H1 (cell line): ENCODE measurements around the gene MAST2. TPM values are rescaled to one million over a fixed set of nuclear protein-coding genes. Genes with fewer than 3 reads are reported as not detected.
A peak's percentile ranks its signal among the peaks of the same experiment; 100 is the strongest.

ENCODE experiments used
- CTCF ChIA-PET: fragments of 300-600 bp; sonication (Branson Sonifier 250); formaldehyde crosslinking; loops from one replicate; lab custom pipeline; 2021; ENCODE audit not compliant: partially characterized antibody; lab: Charles Lee
- POLR2A ChIA-PET: fragments of 300-600 bp; sonication (Branson Sonifier 250); formaldehyde crosslinking; loops from one replicate; lab custom pipeline; 2021; ENCODE audit warnings: inconsistent platforms; ENCODE audit not compliant: partially characterized antibody; lab: Charles Lee
- DNase-seq, 2 experiments: peaks; one replicate each; pipeline versions ENCODE4 v3.0.0 to v3.0.0-alpha.2; 2010 to 2022; ENCODE audit warnings: low spot score in 2 of 2, low read depth in 1 of 2, mixed read lengths in 1 of 2
- FAIRE-seq: peaks from 2 replicates; lab custom pipeline; 2011; peaks lifted over from hg19 to GRCh38; lab: Jason Lieb, UNC
- H2AFZ ChIP-seq: 2 replicates; pipeline ENCODE4 v1.8.1; 2012; ENCODE audit warnings: low read length, inconsistent platforms
- H2AK5ac ChIP-seq: 2 replicates; pipeline ENCODE4 v1.6.1; 2013; ENCODE audit warnings: low read depth, low read length
- H2BK120ac ChIP-seq: replicated peaks from 2 replicates; pipeline ENCODE3; 2013; ENCODE audit warnings: low read depth, low read length, inconsistent platforms
- H2BK12ac ChIP-seq: 2 replicates; pipeline ENCODE4 v1.6.1; 2013; ENCODE audit warnings: low read depth, low read length
- H2BK15ac ChIP-seq: 2 replicates; pipeline ENCODE4 v1.6.1; 2013; ENCODE audit warnings: low read length
- H2BK20ac ChIP-seq: 2 replicates; pipeline ENCODE4 v1.6.1; 2013; ENCODE audit warnings: low read length
- H2BK5ac ChIP-seq: 2 replicates; pipeline ENCODE4 v1.6.1; 2013; ENCODE audit warnings: low read depth, low read length
- H3K14ac ChIP-seq: 2 replicates; pipeline ENCODE4 v1.6.1; 2013; ENCODE audit warnings: inconsistent platforms; ENCODE audit not compliant: insufficient read length
- H3K18ac ChIP-seq: 2 replicates; pipeline ENCODE4 v1.6.1; 2013; ENCODE audit warnings: low read length; ENCODE audit errors: extremely low read depth
- H3K23ac ChIP-seq: 2 replicates; pipeline ENCODE4 v1.6.1; 2013; ENCODE audit warnings: inconsistent platforms; ENCODE audit not compliant: insufficient read length
- H3K23me2 ChIP-seq: 2 replicates; pipeline ENCODE4 v1.6.1; 2013; ENCODE audit warnings: low read depth, low read length
- H3K27ac ChIP-seq: 2 replicates; pipeline ENCODE4 v1.6.1; 2011; ENCODE audit warnings: low read depth, low read length, inconsistent platforms
- H3K27me3 ChIP-seq, 4 experiments: replicated peaks in 1 of 4; 1 replicate in 1 of 4; 2 replicates in 3 of 4; pipeline versions ENCODE4 v1.6.1 to v1.8.1; 2011 to 2013; ENCODE audit warnings: low read length in 3 of 4, mild to moderate bottlenecking in 3 of 4, inconsistent platforms in 2 of 4, mixed read lengths in 2 of 4, moderate library complexity in 1 of 4; ENCODE audit not compliant: control insufficient read depth in 3 of 4, insufficient read depth in 3 of 4; ENCODE audit errors: extremely low read depth in 1 of 4
- H3K36me3 ChIP-seq, 4 experiments: 2 replicates each; pipeline versions ENCODE4 v1.6.1 to v1.8.1; 2011 to 2013; ENCODE audit warnings: mild to moderate bottlenecking in 4 of 4, low read length in 3 of 4, moderate library complexity in 2 of 4, control low read depth in 1 of 4, inconsistent platforms in 1 of 4; ENCODE audit not compliant: insufficient read depth in 4 of 4, control insufficient read depth in 2 of 4
- H3K4ac ChIP-seq: replicated peaks from 2 replicates; pipeline ENCODE3; 2013; ENCODE audit warnings: low read length, low read depth, mixed read lengths, inconsistent platforms; ENCODE audit not compliant: insufficient read length
- H3K4me1 ChIP-seq, 4 experiments: replicated peaks in 1 of 4; 1 replicate in 1 of 4; 2 replicates in 3 of 4; pipeline versions ENCODE4 v1.6.1 to v1.8.1; 2011 to 2013; ENCODE audit warnings: low read length in 3 of 4, inconsistent platforms in 2 of 4, mixed read lengths in 1 of 4; ENCODE audit not compliant: insufficient read depth in 4 of 4, control insufficient read depth in 3 of 4
- H3K4me2 ChIP-seq, 2 experiments: 2 replicates each; pipeline versions ENCODE4 v1.6.1 to v1.8.1; 2011 to 2013; ENCODE audit warnings: low read depth in 2 of 2, low read length in 2 of 2, control low read depth in 1 of 2, inconsistent platforms in 1 of 2, mild to moderate bottlenecking in 1 of 2; ENCODE audit not compliant: insufficient read depth in 1 of 2
- H3K4me3 ChIP-seq, 4 experiments: fragments of 200-600, 300-600 bp in 1 of 4; sonication (generic), shearing (Covaris generic), sonication (Bioruptor Twin) in 1 of 4; 2 replicates each; pipeline versions ENCODE4 v1.5.1 to v1.8.1; 2011 to 2016; ENCODE audit warnings: low read length in 4 of 4, low read depth in 3 of 4, control low read depth in 2 of 4, inconsistent platforms in 2 of 4, mild to moderate bottlenecking in 2 of 4, mixed read lengths in 1 of 4, moderate library complexity in 1 of 4; ENCODE audit not compliant: insufficient read depth in 2 of 4; ENCODE audit errors: extremely low read depth in 1 of 4
- H3K56ac ChIP-seq: replicated peaks from 2 replicates; pipeline ENCODE3; 2013; ENCODE audit warnings: low read depth, mild to moderate bottlenecking, mixed read lengths, low read length, inconsistent platforms; ENCODE audit not compliant: insufficient read length
- H3K79me1 ChIP-seq: 2 replicates; pipeline ENCODE4 v1.6.1; 2013; ENCODE audit warnings: low read depth, low read length, control low read depth
- H3K79me2 ChIP-seq, 2 experiments: 2 replicates each; pipeline versions ENCODE4 v1.6.1 to v1.8.1; 2012 to 2013; ENCODE audit warnings: low read length in 2 of 2, mild to moderate bottlenecking in 2 of 2, inconsistent platforms in 1 of 2; ENCODE audit not compliant: insufficient read depth in 2 of 2, control insufficient read depth in 1 of 2
- H3K9ac ChIP-seq, 4 experiments: replicated peaks in 1 of 4; 1 replicate in 1 of 4; 2 replicates in 3 of 4; pipeline versions ENCODE4 v1.6.1 to v1.8.1; 2011 to 2013; ENCODE audit warnings: low read depth in 3 of 4, low read length in 3 of 4, control low read depth in 2 of 4, mild to moderate bottlenecking in 2 of 4, moderate library complexity in 2 of 4, inconsistent platforms in 1 of 4; ENCODE audit errors: extremely low read depth in 1 of 4
- H3K9me3 ChIP-seq, 2 experiments: 2 replicates each; pipeline versions ENCODE4 v1.6.1 to v1.8.1; 2012 to 2013; ENCODE audit warnings: mild to moderate bottlenecking in 2 of 2, moderate library complexity in 2 of 2, control low read depth in 1 of 2, inconsistent platforms in 1 of 2, low read depth in 1 of 2, low read length in 1 of 2, mixed read lengths in 1 of 2; ENCODE audit not compliant: insufficient read depth in 2 of 2
- H4K20me1 ChIP-seq, 2 experiments: replicated peaks in 1 of 2; 2 replicates each; pipeline versions ENCODE3 to v1.8.1; 2011 to 2013; ENCODE audit warnings: inconsistent platforms in 2 of 2, low read length in 2 of 2, mild to moderate bottlenecking in 1 of 2; ENCODE audit not compliant: insufficient read depth in 2 of 2, control insufficient read depth in 1 of 2
- H4K5ac ChIP-seq: 2 replicates; pipeline ENCODE4 v1.6.1; 2013; ENCODE audit warnings: low read length, low read depth, mixed read lengths, inconsistent platforms; ENCODE audit not compliant: insufficient read length
- H4K8ac ChIP-seq: 2 replicates; pipeline ENCODE4 v1.8.0; 2013; ENCODE audit warnings: mild to moderate bottlenecking, moderate library complexity, low read length, inconsistent platforms; ENCODE audit not compliant: insufficient read depth; ENCODE audit errors: extremely low read depth
- H4K91ac ChIP-seq: replicated peaks from 2 replicates; pipeline ENCODE3; 2013; ENCODE audit warnings: low read length, mixed read lengths, inconsistent platforms; ENCODE audit not compliant: insufficient read length
- BACH1 ChIP-seq: IDR thresholded peaks from 2 replicates; pipeline ENCODE4 v1.6.1; 2012; ENCODE audit warnings: low read length, improper control_type of control experiment
- EP300 ChIP-seq, 2 experiments: IDR thresholded peaks; 1 replicate in 1 of 2; 2 replicates in 1 of 2; pipeline ENCODE4 v1.6.1; 2011 to 2012; ENCODE audit warnings: low read depth in 2 of 2, low read length in 2 of 2, mild to moderate bottlenecking in 2 of 2, borderline replicate concordance in 1 of 2, inconsistent platforms in 1 of 2, moderate library complexity in 1 of 2
- EZH2 ChIP-seq: fragments of 200-600 bp; sonication (generic); IDR thresholded peaks from 2 replicates; pipeline ENCODE4 v1.7.1; 2012; ENCODE audit warnings: low read depth, mild to moderate bottlenecking, moderate library complexity, low read length, inconsistent platforms; ENCODE audit not compliant: severe bottlenecking
- HDAC2 ChIP-seq, 2 experiments: fragments of 300-600 bp in 1 of 2; sonication (generic) in 1 of 2; IDR thresholded peaks; 2 replicates each; pipeline ENCODE4 v1.6.1; 2011 to 2012; ENCODE audit warnings: low read depth in 2 of 2, low read length in 2 of 2, mild to moderate bottlenecking in 2 of 2, moderate library complexity in 2 of 2, borderline replicate concordance in 1 of 2, inconsistent platforms in 1 of 2
- JUN ChIP-seq: IDR thresholded peaks from 2 replicates; pipeline ENCODE4 v1.6.1; 2011; ENCODE audit warnings: low read depth, mild to moderate bottlenecking, improper control_type of control experiment, low read length
- POLR2AphosphoS5 ChIP-seq: IDR thresholded peaks from 2 replicates; pipeline ENCODE4 v1.6.1; 2011; ENCODE audit warnings: low read depth, low read length
- POU5F1 ChIP-seq: IDR thresholded peaks from 2 replicates; pipeline ENCODE4 v1.6.1; 2011; ENCODE audit warnings: low read depth, mild to moderate bottlenecking, low read length, moderate library complexity
- RAD21 ChIP-seq, 2 experiments: IDR thresholded peaks in 1 of 2; conservative IDR thresholded peaks in 1 of 2; 2 replicates each; pipeline ENCODE4 v1.6.1; 2011; ENCODE audit warnings: low read depth in 2 of 2, low read length in 2 of 2, improper control_type of control experiment in 1 of 2, inconsistent platforms in 1 of 2, mild to moderate bottlenecking in 1 of 2, moderate library complexity in 1 of 2
- RXRA ChIP-seq: IDR thresholded peaks from 2 replicates; pipeline ENCODE4 v1.6.1; 2011; ENCODE audit warnings: low read depth, mild to moderate bottlenecking, low read length, moderate library complexity; ENCODE audit not compliant: insufficient read depth
- SP2 ChIP-seq: IDR thresholded peaks from 2 replicates; pipeline ENCODE4 v1.6.1; 2012; ENCODE audit warnings: mild to moderate bottlenecking, low read length, inconsistent platforms
- SUZ12 ChIP-seq: fragments of 200-600 bp; sonication (generic); IDR thresholded peaks from 2 replicates; pipeline ENCODE4 v1.6.1; 2012; ENCODE audit warnings: mild to moderate bottlenecking, inconsistent platforms, low read length, moderate library complexity, mixed read lengths
- TBP ChIP-seq: IDR thresholded peaks from 2 replicates; pipeline ENCODE4 v1.6.1; 2011; ENCODE audit warnings: low read depth, low read length, improper control_type of control experiment
- WGBS, 2 experiments: shearing (Covaris generic) in 1 of 2; methylation state at CpG; one replicate each; pipeline versions ENCODE4 v1.1.6 to v1.1.7; 2013 to 2015; ENCODE audit warnings: low lambda C conversion rate in 2 of 2, mixed read lengths in 2 of 2, inconsistent platforms in 1 of 2, low coverage in 1 of 2, missing lambda C conversion rate in 1 of 2; ENCODE audit not compliant: insufficient replicate concordance in 2 of 2, insufficient coverage in 1 of 2, insufficient read length in 1 of 2; ENCODE audit errors: extremely low coverage in 1 of 2, missing lambda C conversion rate in 1 of 2; 5-methylcytosine and 5-hydroxymethylcytosine counted together
- polyA plus RNA-seq, 7 experiments: library from polyadenylated mRNA; depleted of rRNA in 3 of 7; stranded (reverse) in 5 of 7; unstranded in 2 of 7; fragments of >200 nt in 5 of 7; fragments of 200-250 nt in 2 of 7; gene quantifications; 1 replicate in 5 of 7; 2 replicates in 1 of 7; 4 replicates in 1 of 7; pipeline versions ENCODE4 v1.2.1 to v1.2.3, GENCODE V29; 2011 to 2013; ENCODE audit warnings: missing spikeins in 2 of 7, mixed read lengths in 2 of 7
- total RNA-seq: library from RNA; stranded (reverse); fragmentation: NEBNext Ultra II Directional; extraction: Animal tissue kit (Norgen Biotek cat#: 25700); gene quantifications from 2 replicates; pipeline ENCODE4 v1.2.1, GENCODE V29; 2021

MAST2 gene
- total and polyA plus RNA-seq, 2 of the 8 experiments (the other 6 are each of a cell fraction or from before 2014, with no cell fraction given), result 20.5 to 35.4 TPM

GRCh38 chr1:45913731-45914501 lies 110.5 kb downstream of the MAST2 start:
- Histone ChIP-seq H2BK20ac (no peak overlapping the region), H3K36me3 (no peaks in the 10 kb centered on the region), H2BK15ac (no peak overlapping the region), H3K79me2 (0 out of 4 replicates have a peak, but pooled peaks cover 0 to 2% of the 10 kb centered on the region in 2 experiments), H2AFZ (no peak overlapping the region), H3K9me3 (no peaks in the 10 kb centered on the region), H3K4ac (no peak overlapping the region), H3K79me1 (no peaks in the 10 kb centered on the region), H3K27ac (no peak overlapping the region), H3K18ac (no peak overlapping the region), H3K56ac (no peak overlapping the region), H4K8ac (no peak overlapping the region), H4K5ac (no peak overlapping the region), H3K23me2 (no peaks in the 10 kb centered on the region), H3K9ac (no peak overlapping the region), H3K14ac (no peak overlapping the region), H3K4me1 (peaks cover 0 to 13% (median 9%) of the 10 kb centered on the region in 4 experiments; a peak in 4 of 7 replicates), H3K27me3 (no peaks in the 10 kb centered on the region), H2BK120ac (no peak overlapping the region), H2BK5ac (no peak overlapping the region), H2BK12ac (no peak overlapping the region), H2AK5ac (no peak overlapping the region), H3K23ac (no peak overlapping the region), H3K4me2 (0 out of 4 replicates have a peak overlapping the region, but pooled peaks of 1 of the 2 experiments have one; percentile 41), H3K4me3 (no peak overlapping the region), H4K91ac (no peak overlapping the region), H4K20me1 (no peaks in the 10 kb centered on the region)
- DNase-seq (no peak), FAIRE-seq (no peak)
- ChIA-PET POLR2A (interaction anchor here (1.0 kb wide), 1 partner anchor 8 kb away, joined by 5 read pairs; no protein-coding TSS in a partner anchor), CTCF (interaction anchor here (1.8 kb wide), 1 partner anchor 11 kb away, joined by 3 read pairs; no protein-coding TSS in a partner anchor)
- WGBS, 2 experiments, result 90% methylated on average over 4 of the region's 4 CpGs; no CpG with 5 or more reads in 1 of the 2 experiments
- no peak for TF ChIP-seq TBP
- no peak for TF ChIP-seq EP300 (IDR thresholded peaks at IDR 0.05; ENCODE audit: borderline replicate concordance in 1 of 2, low read depth in 2 of 2, low read length in 2 of 2)
- no peak for TF ChIP-seq POLR2AphosphoS5
- no peak for TF ChIP-seq BACH1
- no peak for TF ChIP-seq HDAC2 (IDR thresholded peaks at IDR 0.05; ENCODE audit: borderline replicate concordance in 1 of 2, low read depth in 2 of 2, low read length in 2 of 2)
- no peak for TF ChIP-seq RXRA
- no peak for TF ChIP-seq JUN
- no peak for TF ChIP-seq SUZ12
- no peak for TF ChIP-seq SP2
- no peak for TF ChIP-seq EZH2
- TF ChIP-seq RAD21 (IDR thresholded peaks at IDR 0.05 in 1 of 2, conservative IDR thresholded peaks at IDR 0.05 in 1 of 2; ENCODE audit: low read depth in 2 of 2, low read length in 2 of 2), result no peak
- no peak for TF ChIP-seq POU5F1
